AG09309 (cell line): ENCODE measurements around the gene VMA21.

Experiments used
- DNase-seq: peaks from one replicate; pipeline ENCODE4 v3.0.0-alpha.2; 2010; ENCODE audit warnings: low read depth
- H3K4me3 ChIP-seq: 2 replicates; pipeline ENCODE4 v1.5.1; 2011; ENCODE audit warnings: mild to moderate bottlenecking, low read depth, low read length, moderate library complexity; ENCODE audit not compliant: control insufficient read depth
- TF ChIP-seq, protein P1 (sequence below): IDR thresholded peaks from 2 replicates; pipeline ENCODE4 v1.5.1; 2011; ENCODE audit warnings: mild to moderate bottlenecking, low read depth, low read length, inconsistent platforms; ENCODE audit not compliant: insufficient read depth, control insufficient read depth; ENCODE audit errors: missing control alignments

The VMA21 gene

DNA sequence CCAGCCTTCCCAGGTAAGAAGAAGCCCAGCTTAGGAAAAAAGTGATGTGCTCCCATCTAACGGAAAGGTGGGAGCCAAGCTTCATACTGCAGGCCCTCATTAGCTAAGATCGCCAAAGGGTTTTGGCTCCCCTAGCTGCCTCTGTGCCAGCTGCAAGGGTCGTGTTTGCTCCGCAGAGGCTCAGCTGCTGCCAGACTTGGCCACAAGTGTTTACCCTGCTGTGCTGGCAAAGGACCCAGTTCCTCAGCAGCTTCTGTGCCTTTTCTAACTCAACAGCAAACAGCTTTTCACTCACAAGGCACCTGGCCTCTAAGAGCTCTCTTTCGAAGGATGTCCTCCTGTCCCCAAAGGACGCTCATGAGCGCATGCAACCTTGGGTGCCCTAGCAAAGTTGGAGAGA, 12.2 kb upstream of the VMA21 start:
- TF ChIP-seq, protein P1, sequence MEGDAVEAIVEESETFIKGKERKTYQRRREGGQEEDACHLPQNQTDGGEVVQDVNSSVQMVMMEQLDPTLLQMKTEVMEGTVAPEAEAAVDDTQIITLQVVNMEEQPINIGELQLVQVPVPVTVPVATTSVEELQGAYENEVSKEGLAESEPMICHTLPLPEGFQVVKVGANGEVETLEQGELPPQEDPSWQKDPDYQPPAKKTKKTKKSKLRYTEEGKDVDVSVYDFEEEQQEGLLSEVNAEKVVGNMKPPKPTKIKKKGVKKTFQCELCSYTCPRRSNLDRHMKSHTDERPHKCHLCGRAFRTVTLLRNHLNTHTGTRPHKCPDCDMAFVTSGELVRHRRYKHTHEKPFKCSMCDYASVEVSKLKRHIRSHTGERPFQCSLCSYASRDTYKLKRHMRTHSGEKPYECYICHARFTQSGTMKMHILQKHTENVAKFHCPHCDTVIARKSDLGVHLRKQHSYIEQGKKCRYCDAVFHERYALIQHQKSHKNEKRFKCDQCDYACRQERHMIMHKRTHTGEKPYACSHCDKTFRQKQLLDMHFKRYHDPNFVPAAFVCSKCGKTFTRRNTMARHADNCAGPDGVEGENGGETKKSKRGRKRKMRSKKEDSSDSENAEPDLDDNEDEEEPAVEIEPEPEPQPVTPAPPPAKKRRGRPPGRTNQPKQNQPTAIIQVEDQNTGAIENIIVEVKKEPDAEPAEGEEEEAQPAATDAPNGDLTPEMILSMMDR, result no peak
- H3K4me3 ChIP-seq, result no peak overlapping the region
- DNase-seq, result no peak

DNA sequence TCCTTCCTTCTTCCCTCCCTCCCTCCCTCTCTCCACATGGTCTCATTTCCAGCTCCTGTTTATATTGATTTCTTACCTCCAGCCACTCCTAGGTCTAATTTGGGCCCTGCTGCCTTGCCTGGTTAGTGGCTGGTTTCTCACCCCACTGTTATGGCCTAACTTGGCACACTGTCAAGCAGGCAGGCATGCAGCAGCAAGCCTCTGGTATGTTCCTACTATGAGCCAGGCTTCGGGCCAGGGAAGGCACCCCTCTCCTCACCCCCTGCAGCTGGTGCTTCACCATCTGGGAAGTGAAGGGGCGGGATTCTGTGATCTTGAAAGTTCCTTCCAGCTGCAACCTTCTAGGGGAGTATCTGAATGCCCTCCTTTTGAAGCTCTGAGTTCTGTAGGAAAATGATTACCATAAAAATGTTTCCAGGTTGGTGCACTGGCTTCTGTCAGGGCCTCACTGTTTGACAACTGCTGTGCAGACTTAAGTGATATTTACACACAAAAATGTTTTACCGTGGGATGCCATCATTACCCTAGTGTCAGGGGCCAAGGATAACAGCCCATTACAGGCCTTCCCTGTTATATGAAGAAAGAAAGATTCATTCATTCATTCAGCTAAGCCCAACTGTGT, 10.1 kb upstream of the VMA21 start:
- no peak overlapping the region for H3K4me3 ChIP-seq
- TF ChIP-seq, protein P1, result no peak
- no peak for DNase-seq

DNA sequence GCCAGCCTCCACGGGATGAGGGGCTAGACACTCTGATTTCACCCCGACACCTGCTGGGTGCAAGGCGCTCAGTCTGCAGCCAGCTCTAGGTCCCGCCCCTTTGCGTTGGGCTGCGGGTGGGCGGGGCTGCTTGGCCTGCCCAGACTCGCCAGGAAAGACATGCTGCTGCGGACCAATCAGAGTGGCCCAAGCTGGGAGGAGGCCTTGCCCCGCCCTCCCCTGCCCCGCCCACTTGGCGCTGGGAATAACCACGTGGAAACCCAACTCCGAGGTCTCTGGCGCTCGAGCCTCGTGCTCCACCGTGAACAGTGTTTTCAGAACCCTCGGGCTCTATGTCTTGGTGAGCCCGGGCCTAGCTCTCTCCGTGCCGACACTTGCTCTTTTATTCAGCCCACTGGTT, 5.3 kb upstream of the VMA21 start:
- TF ChIP-seq, protein P1, result no peak
- no peak for DNase-seq
- no peak overlapping the region for H3K4me3 ChIP-seq

DNA sequence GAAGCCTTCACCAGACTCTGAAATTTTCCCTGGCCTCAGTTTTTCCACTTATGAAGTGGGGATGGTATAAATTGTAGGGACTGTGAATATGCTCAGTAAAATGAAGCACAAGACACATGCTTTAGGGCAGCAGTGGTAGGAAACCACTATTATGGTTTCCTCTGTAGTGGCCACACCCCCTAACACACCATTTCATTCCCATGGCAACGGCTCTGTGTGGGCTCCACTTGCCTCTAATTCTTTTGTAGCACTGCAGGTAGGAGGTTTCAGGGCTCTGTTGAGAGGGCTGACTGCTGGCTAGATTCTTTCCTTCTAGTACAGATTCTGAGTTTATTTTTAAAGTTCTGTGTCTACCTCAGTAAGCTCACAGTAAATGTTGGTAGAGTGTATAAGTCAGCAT, 3.5 kb upstream of the VMA21 start:
- DNase-seq, result no peak
- TF ChIP-seq, protein P1, result no peak
- H3K4me3 ChIP-seq, result no peak overlapping the region

DNA sequence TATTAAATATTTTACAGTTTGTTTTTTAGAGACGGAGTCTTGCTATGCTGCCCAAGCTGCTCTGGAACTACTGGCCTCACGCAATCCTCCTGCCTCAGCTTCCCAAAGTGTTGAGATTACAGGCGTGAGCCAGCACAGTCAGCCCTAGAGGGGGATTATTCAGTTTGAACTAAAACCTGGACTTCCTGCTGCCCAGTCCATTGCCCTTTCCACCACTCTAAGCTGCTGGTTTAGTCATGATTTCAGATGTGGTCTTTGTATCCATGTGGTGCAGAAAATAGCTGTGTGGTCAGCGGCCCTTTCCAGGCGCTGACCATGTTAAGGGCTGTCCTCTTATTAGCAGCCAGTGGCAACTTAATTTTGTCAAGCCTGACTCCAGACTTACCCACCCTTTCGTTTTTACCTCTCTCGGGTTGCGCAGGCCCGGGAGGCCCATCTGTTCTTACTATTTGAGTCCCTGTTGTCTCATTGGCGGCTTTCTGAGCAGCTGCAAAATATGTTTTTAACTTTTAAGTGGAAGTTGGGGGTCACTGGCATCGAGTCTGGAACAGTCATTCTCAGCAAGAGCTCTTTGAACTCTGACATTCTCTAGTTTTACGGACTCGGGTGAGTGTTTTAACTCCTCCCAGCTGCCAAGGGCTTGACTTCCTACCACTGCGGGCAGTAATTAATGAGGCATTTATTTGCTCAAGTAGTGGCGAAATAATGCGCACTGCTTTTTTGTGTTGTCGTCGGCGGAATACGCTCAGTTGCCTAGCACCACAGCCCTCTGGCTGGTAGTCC, 773 bp upstream of the VMA21 start:
- DNase-seq, result peak; percentile 2
- TF ChIP-seq, protein P1, result no peak
- peak overlapping the region; percentile 48 for H3K4me3 ChIP-seq

DNA sequence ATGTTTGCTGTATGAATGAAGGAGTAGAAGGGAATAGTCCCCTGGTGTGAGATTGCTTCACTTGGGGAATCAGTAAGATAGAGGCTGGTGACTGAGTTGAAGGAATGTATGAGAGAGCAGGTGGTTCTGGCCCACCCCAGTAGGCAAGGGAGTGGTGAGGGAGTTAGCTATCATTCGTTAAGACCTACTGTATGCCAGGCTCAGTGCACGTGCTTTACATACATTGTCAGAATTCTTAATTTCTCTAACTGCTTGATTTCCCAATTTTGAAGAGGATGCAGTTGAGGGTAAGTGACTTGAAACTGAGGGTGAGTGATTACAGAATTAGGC, 700 bp downstream of the VMA21 start:
- peak overlapping the region; percentile 76 for H3K4me3 ChIP-seq
- TF ChIP-seq, protein P1, result no peak
- DNase-seq, result no peak
